ELF-1 (cell line): ENCODE data around the gene ACAD9.

ENCODE experiments used
- DNase-seq: peaks from one replicate; pipeline ENCODE4 v3.0.0-alpha.2; 2016; ENCODE audit warnings: low read depth, low spot score

ACAD9 gene

GRCh38 chr3:128933213-128933921, 53.9 kb downstream of the ACAD9 start:
- DNase-seq = no peak

GRCh38 chr3:128933922-128934253, 54.5 kb downstream of the ACAD9 start:
- no peak for DNase-seq

DNA sequence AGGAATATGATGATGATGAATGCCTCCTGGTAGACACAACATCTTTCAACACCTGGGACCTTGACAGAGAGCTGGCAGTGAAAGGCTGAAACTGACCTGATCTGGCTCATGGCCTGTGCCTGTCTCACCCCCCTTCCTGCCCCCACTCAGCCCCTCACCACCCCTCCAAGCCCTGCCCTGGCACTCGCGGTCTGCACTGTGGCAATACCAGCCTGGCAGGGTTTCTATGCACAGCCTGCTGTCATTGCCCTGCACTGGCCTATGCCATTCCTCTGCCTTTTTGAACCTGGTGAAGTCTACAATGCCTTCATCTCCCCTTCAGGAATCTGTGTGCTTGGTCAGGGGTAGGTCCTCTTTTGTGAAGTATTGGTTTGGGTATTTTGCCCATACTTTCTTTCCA, 56.5 kb downstream of the ACAD9 start:
- DNase-seq = no peak

GRCh38 chr3:128936341-128936740, 56.9 kb downstream of the ACAD9 start:
- DNase-seq = no peak

DNA sequence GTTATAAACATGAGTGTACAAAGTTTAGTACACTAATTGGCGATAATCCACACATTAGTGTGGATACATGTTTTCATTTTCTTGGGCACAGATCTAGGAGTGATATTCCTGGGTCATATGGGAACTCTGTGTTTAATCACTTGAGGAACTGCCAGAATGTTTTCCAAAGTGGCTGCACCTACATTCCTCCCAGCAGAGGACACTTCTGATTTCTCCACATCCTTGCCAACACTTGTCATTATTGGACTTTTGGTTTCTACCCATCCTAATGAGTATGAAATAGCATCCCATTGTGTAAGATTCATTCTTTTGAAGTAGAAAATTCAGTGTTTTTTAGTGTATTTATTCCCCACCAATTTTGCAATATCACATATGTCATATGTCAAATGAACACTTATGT, 60.8 kb downstream of the ACAD9 start:
- no peak for DNase-seq

DNA sequence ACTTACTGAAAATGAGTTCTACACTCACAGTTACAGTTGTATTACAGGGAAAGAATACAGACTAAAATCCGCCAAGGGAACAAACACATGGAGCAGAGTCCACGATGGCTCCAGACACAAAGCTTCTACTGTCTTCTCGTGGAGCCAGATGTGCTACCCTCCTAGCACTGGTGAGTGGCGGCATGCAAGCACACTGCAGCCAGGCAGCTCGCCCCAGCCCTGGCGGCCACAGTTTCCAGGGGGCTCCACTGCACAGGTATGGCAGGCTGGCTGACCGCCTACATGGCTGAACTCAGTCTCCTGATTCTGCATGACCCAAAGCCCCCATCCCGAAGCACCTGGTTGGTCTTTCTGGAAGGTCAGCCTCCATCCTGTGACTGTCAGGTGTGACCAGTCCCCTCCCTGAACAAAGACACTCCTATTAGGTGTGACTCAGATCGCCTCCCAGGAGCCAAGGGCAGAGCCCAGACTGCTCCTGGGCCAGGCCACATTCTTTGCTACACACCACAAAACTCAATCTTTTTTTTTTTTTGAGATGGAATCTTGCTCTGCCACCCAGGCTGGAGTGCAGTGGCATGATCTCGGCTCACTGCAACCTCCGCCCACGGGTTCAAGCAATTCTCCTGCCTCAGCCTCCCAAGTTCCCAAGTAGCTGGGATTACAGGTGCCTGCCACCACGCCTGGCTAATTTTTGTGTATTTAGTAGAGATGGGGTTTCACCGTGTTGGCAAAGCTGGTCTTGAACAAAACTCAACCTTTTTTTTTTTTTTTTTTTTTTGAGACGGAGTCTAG, 62.9 kb downstream of the ACAD9 start:
- no peak for DNase-seq

DNA sequence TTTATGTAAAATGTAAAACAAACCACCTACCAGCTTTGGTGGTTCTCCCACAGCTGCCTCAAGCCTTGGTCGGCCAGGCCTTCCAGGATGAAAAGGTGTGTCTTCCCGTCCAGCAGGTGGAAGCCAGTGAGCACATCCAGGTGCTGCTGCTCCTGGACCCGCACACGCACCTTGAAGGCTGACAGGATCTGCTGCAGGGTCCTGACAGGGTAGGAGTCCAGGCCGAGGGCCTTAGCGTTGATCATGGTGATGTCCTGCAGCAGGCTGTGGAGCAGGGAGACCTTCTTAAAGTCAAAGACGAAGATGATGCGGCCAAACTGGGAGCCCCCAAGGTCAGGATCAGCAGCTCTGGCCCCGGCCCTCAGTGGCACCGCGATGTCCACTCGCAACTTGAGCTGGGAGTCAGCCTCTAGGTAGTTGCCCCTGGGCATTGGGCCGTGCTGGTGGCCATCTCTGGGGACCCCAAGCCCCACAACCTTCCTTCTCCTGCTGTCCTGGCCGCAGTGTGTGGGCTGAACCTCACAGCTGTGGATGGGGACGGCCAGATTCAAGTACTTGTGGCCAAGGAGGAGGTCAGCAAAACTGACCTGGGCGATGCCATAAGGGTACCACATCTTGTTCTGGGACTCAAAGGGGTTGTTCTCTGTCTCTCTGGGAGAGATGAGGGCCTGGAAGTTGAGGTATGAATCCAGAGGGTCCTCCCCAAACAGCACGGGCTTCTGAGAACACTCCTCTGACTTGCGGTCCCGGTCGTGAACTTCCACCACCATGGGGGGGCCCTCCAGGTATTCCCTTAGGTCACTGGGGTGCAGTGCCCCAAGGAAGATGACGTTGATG, 65.8 kb downstream of the ACAD9 start:
- DNase-seq = no peak

DNA sequence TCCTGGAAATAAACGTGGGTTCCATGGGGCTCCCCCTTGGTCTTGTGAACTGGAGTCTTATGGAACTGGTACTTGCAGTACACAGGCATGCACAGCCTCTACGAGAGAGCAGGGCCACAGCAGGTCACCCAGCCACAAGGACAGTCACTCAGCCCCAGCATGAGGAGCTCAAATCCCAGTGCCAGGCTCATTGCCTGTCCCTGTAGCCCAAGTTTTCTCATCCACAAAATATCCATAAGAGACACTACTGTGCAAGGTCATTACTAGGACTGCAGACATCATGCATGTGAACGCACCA, 66.4 kb downstream of the ACAD9 start:
- no peak for DNase-seq

DNA sequence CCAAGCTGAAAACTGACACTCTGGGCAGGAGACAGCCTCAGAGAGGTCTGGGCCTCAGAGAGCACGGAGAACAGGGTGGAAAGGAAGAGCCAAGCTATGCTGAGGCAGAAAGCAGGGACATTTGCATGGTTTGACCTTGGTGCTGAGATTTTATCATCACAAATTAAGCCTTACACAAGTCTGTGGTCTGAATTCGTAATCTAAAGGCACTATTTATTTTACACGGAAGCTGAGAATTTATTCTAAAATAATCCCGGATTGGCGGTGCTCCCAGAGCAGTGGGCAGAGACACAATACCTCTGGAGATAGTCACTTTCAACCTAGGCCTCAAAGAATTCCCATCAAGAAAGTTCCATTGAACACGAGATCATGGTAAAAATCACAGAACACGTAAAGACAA, 67.0 kb downstream of the ACAD9 start:
- DNase-seq = no peak

DNA sequence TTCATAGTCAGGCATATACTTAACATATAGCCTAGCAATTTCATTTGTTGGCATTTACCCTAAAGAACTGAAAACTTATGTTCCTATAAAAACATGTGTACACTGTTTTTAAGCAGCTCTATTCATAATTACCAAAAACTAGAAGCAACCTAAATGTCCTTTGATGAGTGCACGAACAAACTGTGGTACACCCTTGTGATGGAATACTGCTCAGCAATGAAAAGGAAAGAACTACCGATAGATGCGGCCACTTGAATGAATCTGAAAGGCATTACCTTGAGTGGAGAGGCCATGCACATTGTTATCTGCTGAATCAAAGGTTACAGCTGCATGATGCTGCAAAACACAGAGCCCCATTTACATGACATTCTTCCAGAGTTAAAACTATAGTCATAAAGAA, 69.7 kb downstream of the ACAD9 start:
- DNase-seq = no peak

- no peak for DNase-seq
Measured at GRCh38 chr3:128950223-128950938, 71.0 kb downstream of the ACAD9 start.

GRCh38 chr3:128956440-128956839, 77.0 kb downstream of the ACAD9 start:
- no peak for DNase-seq
